Measurements from ENCODE around the gene PPP1R14D. TPM values are rescaled to one million over a fixed set of nuclear protein-coding genes. Genes with fewer than 3 reads are reported as not detected.

PPP1R14D gene
- total RNA-seq, 4 donors from 2014 or later: not detected

DNA sequence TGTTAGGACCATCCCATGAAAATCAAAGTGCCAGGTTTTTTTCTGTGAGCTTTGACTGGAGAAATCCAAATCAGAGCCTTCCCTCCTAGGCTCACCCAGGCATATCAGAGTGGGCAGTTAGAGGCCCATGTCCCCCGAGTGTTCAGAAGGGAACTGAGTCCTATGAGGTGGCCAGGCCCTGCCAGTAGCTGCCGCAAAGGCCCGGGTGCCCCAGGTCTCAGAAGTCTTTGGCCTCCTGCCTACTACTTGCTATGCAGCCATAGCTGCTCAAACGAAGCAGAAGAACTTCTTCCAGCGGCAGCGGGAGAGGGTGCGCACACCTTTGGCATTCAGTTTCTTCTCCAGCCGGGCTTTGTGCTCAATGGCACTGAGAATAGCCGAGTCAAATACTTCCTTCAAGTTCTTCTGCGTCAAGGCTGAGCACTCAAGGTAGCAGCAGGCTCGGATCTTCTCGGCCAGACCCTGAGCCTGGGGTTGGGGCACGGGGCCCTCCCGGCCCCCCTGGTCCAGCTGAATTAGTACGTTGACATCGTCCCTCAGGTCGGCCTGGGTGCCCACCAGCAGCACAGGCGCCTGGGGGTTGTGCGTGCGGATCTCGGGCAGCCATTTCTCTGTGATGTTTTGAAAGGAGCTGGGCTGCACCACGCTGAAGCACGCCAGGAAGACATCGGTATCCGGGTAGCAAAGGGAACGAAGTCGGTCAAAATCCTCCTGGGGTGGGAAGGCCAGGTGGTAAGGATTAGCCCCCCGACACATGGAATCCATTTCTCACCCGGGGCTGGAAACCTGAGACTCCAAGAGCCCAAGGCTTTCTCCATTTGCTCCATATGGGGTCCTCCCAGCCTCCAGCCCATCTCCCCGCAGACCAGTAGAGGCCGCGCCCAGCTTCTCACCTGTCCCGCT, 44.5 kb upstream of the PPP1R14D start:
- H3K4me1 ChIP-seq: peaks cover 0 to 13% of the 10 kb centered on the region in 2 donors
- DNase-seq: peak; percentile 39 to 49
- 39 to 50% methylated on average over 14 to 32 of the region's 33 CpGs for WGBS, 2 donors
- H3K27ac ChIP-seq: no peak overlapping the region
- no peaks in the 10 kb centered on the region for H3K27me3 ChIP-seq
- no peaks in the 10 kb centered on the region for H3K9me3 ChIP-seq
- no peaks in the 10 kb centered on the region for H3K36me3 ChIP-seq
- intact Hi-C loops (cut with DNase I): no loop called here
- H3K4me3 ChIP-seq (replicated peaks in 1 of 3): peak overlapping the region in 1 of 3 donors; percentile 37
- TF ChIP-seq CTCF (IDR thresholded peaks at IDR 0.05): no peak
- TF ChIP-seq POLR2A (IDR thresholded peaks at IDR 0.05): no peak

GRCh38 chr15:40871749-40872617, 43.5 kb upstream of the PPP1R14D start:
- intact Hi-C loops (cut with DNase I): no loop called here
- Histone ChIP-seq H3K4me1 (peaks cover 0 to 13% of the 10 kb centered on the region in 2 donors), H3K36me3 (no peaks in the 10 kb centered on the region), H3K9me3 (no peaks in the 10 kb centered on the region), H3K27ac (no peak overlapping the region), H3K27me3 (no peaks in the 10 kb centered on the region), H3K4me3 (replicated peaks in 1 of 3) (no peak overlapping the region)
- no peak for TF ChIP-seq CTCF (IDR thresholded peaks at IDR 0.05)
- TF ChIP-seq POLR2A (IDR thresholded peaks at IDR 0.05): no peak
- 79 to 89% methylated on average over 13 of the region's 13 CpGs for WGBS, 2 donors
- peak; percentile 51 to 60 for DNase-seq

DNA sequence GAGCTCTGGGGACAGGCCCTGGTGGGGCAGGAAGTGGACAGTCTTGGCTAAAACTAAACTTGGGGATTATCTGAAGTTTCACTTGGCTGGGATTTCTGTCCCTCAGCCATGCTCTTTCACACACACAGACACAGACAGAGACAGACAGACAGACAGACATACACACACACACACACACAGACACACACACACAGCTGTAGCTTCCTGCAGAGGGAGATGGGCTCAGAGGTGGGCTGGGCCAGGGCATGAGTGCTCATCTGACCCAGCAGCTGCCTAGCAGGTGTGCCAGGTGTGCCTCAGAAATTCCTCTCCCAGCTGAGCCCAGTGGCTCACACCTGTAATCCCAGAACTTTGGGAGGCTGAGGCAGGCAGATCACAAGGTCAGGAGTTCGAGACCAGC, 42.2 kb upstream of the PPP1R14D start:
- no peak overlapping the region for H3K4me3 ChIP-seq (replicated peaks in 1 of 3)
- intact Hi-C loops (cut with DNase I): no loop called here
- no peak for DNase-seq
- WGBS, 2 donors: 93 to 100% methylated on average over 1 of the region's 1 CpG
- no peaks in the 10 kb centered on the region for H3K9me3 ChIP-seq
- TF ChIP-seq POLR2A (IDR thresholded peaks at IDR 0.05): no peak
- no peak for TF ChIP-seq CTCF (IDR thresholded peaks at IDR 0.05)
- H3K36me3 ChIP-seq: no peaks in the 10 kb centered on the region
- H3K27ac ChIP-seq: no peak overlapping the region
- H3K27me3 ChIP-seq: no peaks in the 10 kb centered on the region
- peaks cover 0 to 13% of the 10 kb centered on the region in 2 donors for H3K4me1 ChIP-seq

DNA sequence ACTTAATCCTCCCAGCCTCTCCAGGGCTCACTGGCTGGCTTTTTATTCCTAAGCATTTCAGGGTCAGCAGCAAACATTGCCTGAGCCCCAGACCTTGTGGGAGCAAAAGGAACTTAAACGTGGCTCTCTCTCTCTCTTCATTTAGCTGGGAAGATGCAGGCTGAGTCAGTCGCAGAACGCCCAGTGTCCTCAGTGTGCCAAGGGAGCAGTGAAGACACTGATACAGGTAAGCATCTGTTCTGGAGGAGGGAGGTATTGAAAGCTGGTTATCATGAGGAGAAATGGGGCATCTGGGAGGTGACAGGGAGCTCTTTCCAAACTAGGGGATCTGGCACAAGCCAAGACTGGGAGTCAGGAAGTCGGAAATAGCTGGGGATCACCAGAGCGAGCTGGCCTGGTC, 41.2 kb upstream of the PPP1R14D start:
- DNase-seq: no peak
- intact Hi-C loops (cut with DNase I): no loop called here
- no peaks in the 10 kb centered on the region for H3K27me3 ChIP-seq

More for the DNA sequence above, 41.2 kb upstream of the PPP1R14D start:
- H3K27ac ChIP-seq: no peak overlapping the region
- H3K9me3 ChIP-seq: no peaks in the 10 kb centered on the region
- H3K4me1 ChIP-seq: peaks cover 0 to 13% of the 10 kb centered on the region in 2 donors
- no peak for TF ChIP-seq POLR2A (IDR thresholded peaks at IDR 0.05)
- TF ChIP-seq CTCF (IDR thresholded peaks at IDR 0.05): no peak
- no peak overlapping the region for H3K4me3 ChIP-seq (replicated peaks in 1 of 3)
- H3K36me3 ChIP-seq: no peaks in the 10 kb centered on the region
- 79 to 93% methylated on average over 5 of the region's 5 CpGs for WGBS, 2 donors

Measured in thyroid gland (tissue), 4 donors.